ENCODE measurements around the gene FOXK1.
"Not testable (repeated sequence)": the region's sequence is repeated elsewhere in the genome, so short reads cannot be mapped to it uniquely, and the experiment has no call there.

FOXK1 gene

DNA sequence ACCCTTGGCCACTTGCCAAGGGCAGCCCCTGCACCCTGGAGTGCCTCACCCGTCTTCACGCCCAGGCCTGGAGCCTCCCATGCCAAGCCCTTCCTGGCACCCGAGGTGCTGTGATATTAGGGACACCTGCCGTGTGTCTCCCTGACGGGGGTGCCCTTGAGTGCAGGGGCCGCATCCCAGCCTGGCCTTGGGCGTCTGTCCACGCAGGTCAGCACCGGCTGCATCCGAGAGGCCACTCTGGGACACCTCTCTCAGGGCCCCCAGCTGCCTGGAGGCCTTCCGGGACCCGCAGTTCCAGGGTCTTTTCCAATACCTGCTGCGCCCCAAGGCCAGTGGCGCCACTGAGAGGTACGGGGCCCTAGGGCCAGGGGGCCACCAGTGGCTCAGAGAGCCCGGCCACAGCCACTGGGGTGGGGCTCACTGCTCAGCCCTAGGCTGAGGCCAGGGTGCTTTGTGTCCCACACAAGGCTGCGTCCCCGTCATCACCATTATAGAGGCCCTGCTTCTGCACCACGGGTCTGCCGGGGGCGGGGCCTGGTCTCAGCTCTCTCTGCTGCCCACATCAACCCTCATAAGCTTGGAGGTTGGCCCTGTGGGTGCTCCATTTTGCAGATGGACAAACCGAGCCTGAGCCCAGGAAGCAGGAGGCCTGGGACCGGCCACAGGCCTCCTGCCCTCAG, 106.0 kb downstream of the FOXK1 start:
- no peak for DNase-seq

DNA sequence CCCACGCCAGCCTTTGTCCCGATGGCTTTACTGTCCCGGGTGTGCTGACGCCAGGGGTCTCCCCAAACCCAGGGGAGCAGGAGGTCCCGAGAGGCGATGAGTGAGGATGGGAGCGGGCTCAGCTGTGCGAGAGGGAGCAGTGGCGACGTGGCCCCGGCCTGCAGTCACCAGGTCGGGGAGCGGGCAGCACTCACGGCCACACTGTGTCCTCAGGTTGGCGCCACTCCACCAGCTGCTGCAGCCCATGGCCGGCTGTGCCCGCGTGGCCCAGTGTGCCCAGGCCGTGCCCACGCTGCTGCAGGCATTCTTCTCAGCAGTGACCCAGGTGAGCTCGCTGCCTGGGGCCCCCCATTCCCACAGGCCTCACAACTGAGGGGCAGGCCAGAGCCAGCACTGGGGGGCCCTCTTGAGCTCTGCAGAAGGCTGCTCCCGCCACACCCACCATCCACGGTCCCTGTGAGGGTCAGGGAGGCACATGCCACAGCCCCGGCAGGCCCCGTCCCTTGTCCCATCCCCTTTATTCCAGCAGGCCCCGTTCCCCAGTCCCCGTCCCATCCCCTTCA, 106.6 kb downstream of the FOXK1 start:
- DNase-seq = no peak

DNA sequence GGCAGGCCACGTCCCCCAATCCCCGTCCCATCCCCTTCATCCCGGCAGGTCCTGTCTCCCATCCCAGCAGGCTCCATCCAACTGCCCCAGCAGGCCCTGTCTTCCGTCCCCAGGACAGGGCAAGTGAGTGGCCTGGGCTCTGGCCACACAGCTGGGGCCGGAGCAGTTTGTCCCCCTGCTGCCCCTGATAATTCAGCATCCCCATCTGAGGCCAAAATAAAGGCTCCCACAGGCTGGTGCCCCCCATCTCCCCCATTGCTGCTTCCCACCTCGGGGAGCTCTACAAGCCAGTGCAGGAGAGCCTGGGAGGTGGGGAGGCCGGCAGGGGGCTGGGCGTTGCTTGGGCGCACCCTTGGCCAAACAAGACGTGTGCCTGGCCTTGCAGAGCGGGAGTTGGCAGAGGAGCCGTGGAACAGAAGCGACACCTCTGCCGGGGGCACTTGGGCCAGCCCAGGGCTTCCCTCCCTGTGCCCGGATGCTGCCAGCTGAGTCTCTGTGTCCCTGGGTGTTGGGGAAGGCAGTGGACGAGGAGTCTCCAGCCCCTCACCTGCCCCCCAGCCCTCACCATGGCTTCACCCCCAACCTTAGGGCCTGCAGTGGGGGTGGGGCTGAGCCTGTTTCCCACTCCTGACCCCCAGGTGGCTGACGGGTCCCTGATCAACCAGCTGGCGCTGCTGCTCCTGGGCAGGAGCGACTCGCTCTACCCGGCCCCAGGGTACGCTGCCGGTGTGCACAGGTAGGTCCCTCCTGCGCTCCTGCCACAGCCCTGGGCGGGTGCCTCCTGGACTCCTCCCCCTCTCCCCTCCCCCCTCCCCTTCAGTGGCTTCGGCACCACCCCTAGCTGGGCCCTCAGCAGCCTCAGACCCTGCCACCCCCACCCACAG, 107.3 kb downstream of the FOXK1 start:
- DNase-seq = no peak

DNA sequence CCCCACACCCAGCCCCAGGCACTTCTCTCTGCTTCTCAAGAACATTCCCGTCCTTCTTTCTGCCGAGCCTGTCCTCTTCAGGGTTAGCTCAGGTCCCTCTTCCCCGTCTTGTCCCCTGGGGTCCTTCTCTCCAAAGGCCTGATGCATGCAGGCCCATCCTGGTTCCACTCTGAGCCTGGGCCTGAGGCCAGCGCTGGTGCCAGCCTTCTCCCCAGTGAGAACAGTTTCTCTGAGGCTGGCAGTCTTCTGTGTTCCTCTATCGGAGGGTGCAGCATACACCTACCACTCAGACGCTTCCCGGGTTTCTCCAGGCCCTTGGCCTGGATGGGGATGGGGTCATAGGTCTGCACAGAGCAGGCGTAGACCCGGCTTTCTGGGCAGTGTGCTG, 108.0 kb downstream of the FOXK1 start:
- DNase-seq = no peak

DNA sequence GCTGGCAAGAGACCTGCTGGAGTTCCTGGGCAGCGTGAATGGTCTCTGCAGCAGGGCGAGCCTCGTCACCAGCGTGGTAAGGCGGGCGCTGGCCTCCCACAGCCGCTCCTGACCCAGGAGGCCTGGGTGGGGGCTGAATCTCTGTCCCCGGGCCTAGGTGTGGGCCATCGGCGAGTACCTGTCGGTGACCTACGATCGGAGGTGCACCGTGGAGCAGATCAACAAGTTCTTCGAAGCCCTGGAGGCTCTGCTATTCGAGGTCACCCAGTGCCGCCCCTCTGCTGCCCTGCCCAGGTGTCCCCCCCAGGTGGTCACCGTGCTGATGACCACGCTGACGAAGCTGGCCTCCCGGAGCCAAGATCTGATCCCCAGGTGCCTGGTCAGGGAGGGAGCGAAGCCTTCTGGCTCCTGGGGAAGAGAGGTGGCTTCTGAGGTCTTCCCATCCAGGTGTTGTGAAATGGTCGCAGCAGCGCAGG, 108.5 kb downstream of the FOXK1 start:
- no peak for DNase-seq

DNA sequence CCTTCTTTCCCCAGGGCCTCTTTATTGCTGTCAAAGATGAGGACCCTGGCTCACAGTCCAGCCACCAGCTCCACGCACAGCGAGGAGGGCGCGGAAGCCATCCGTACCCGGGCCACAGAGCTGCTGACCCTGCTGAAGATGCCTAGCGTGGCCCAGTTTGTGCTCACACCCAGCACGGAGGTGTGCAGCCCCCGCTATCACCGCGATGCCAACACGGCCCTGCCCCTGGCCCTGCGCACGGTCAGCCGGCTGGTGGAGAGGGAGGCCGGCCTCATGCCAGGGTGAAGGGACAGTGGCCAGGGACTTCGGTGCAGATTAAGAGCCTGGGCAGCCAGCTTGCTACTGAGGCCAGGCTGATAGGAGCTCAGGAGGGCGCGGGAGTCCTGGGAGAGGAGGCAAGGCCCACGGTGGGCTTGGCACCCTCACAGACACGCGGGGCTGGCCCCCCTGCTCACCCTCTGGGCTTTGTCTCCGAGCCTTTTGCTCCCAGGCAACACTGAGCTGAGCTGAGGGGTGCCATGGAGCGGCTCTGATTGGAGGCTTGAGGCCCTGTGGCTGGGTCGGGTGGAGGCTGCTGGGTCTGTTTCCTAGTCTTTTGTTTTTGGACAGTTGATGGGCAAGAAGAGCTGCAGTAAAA, 109.1 kb downstream of the FOXK1 start:
- no peak for DNase-seq

DNA sequence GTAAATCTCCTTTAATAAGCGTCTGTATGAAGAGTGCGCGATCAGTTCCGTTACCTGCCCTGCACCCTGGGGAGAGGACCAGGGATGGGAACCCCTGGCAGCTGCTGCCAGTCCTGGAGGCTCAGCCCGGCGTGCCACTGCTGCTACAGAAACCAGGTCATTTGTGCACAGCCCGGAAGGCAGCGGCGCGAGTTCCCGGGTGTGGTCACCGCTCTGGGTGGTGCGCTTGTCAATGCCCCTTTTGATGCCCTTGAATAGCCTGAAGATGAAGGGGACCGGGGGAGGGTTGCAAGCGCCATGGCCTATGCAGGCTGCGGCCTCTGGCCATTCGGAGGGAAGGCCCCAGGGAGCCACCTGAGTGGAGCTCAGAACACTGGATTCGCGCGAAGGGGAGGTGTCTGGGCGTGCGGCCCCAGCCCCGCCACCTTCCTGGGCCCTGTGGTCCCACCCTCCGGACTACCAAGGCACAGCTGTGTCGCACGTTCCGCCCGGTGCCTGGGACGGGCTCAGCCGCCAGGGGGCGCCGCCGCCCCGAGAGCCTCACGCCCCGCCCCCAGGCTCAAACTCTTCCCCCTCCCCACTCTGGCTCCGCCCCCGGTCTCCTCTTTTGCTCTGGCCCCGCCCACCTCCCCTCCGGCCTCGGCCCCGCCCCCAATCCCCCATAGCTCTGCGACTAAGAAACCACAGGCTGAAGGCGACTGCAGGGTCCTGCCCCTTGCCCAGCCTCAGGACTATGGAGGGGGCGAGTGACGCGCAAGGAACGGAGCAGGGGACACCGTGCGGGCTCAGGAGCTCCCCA, 109.8 kb downstream of the FOXK1 start:
- peak; percentile 77 for DNase-seq

DNA sequence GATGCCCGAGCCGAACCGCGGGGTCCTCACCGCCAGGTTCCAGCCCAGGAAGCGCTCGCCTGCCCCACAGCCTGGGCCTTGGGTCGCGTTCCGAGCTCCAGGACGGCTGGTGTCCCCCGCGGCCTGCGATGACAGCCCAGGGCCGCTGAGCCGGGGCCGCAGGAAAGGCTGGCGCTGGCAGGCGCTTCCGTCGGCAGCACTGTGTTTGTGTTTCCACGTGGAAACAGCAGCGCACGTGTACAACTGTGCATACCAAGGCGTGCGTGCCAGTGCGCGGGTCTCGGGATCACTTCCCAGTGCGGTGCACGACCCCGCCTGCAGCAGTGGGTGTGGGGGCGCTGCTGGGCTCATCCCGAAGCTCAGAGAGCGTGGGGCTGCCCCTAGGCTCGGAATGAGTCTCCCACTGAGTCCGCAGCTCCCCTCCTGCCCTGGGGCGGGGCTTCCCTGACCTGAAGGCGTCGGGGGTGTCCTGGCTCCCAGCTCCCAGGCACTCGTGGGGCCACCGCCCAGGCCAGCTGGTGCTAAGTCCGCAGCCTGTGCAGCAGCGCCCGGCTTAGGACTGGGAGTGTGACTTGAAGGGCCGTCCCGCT, 110.5 kb downstream of the FOXK1 start:
- DNase-seq = no peak

DNA sequence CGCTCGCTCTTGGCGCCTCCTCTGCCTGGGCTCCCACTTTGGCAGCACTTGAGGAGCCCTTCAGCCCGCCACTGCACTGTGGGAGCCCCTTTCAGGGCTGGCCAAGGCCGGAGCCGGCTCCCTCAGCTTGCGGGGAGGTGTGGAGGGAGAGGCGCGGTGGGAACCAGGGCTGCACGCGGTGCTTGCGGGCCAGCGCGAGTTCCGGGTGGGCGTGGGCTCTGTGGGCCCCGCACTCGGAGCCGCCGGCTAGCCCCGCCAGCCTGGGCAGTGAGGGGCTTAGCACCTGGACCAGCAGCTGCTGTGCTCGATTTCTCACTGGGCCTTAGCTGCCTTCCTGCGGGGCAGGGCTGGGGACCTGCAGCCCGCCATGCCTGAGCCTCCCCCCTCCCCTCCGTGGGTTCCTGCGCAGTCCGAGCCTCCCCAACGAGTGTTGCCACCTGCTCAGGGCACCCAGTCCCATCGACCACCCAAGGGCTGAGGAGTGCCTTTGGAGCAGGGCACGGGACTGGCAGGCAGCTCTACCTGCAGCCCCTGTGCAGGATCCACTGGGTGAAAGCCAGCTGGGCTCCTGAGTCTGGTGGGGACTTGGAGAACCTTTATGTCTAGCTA, 111.4 kb downstream of the FOXK1 start:
- DNase-seq = not testable (repeated sequence)

DNA sequence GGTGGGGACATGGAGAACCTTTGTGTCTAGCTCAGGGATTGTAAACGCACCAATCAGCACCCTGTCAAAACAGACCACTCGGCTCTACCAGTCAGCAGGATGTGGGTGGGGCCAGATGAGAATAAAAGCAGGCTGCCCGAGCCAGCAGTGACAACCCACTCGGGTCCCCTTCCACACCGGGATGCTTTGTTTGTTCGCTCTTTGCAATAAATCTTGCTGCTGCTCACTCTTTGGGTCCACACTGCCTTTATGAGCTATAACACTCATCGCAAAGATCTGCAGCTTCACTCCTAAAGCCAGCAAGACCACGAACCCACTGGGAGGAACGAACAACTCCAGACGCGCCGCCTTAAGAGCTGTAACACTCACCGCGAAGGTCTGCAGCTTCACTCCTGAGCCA, 112.1 kb downstream of the FOXK1 start:
- DNase-seq = not testable (repeated sequence)

DNA sequence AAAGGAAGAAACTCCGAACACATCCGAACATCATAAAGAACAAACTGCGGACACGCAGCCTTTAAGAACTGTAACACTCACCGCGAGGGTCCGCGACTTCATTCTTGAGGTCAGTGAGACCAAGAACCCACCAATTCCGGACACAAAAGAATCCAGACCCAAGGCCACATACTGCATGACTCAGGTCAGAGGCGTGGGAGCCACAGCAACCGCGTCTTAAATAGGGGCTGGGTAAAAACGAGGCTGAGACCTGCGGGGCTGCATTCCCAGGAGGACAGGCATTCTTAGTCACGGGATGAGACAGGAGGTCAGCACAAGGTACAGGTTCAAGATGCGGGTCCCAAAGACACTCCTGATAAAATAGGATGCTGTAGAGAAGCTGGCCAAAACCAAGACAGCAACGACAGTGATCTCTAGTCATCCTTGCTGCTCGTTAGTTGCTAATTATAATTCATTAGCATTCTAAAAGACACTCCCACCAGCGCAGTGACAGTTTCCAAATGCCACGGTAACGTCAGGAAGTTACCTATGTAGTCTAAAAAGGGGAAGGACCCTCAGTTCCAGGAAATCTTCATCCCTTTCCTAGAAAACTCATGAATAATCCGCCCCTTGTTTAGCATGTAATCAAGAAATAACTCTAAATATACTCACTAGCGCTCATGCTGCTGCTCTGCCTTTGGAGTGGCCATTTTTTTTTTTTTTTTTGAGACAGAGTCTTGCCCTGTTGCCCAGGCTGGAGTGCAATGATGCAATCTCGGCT, 112.7 kb downstream of the FOXK1 start:
- DNase-seq = no peak

DNA sequence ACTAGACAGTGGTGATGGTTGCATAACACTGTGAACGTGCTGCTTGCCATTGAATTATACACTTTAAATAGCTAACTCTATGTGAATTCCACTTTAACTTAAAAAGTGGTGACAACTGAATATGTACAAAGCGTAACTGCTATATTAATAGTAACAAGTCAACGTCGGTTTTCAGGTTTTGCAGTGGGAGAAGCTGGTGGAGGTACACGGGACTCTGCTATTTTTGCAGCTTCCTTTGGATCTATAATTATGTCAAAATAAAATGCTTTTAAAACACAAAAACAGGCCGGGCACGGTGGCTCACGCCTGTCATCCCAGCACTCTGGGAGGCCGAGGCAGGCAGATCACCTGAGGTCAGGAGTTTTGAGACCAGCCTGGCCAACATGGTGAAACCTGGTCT, 114.4 kb downstream of the FOXK1 start:
- no peak for DNase-seq

DNA sequence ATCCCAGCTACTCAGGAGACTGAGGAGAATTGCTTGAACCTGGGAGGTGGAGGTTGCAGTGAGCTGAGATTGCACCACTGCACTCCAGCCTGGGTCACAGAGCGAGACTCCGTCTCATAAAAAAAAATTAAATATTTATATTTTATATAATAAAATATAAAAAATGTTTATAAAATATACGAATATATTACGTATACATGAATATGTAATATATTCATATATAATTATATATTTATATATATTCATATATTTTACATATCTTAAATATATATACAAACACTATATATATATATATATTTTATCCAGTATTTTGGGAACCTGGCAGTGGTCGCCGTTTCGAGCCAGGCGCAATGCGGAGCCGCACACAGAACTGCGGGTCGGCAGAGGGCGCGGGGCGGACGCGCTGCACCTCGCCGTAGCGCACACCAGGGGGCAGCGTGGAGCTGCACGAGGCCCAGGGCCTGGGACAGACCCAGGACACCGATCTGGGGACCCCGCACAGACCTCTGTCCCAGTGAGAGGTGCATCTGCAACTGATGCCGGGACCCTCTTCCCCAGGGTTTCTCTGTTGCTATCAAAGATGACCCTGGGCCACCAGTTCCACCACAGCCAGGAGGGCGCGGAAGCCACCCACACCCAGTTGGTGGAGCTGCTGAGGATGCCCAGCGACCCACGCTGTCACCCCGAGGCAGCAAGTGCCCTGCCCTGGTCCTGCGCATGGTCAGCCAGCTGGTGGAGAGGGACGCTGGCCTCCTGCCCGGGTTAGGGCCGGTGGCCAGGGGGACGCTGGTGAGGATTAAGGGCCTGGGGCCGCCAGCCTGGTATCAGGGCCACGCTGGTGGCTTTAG, 116.0 kb downstream of the FOXK1 start:
- DNase-seq = peak; percentile 49

DNA sequence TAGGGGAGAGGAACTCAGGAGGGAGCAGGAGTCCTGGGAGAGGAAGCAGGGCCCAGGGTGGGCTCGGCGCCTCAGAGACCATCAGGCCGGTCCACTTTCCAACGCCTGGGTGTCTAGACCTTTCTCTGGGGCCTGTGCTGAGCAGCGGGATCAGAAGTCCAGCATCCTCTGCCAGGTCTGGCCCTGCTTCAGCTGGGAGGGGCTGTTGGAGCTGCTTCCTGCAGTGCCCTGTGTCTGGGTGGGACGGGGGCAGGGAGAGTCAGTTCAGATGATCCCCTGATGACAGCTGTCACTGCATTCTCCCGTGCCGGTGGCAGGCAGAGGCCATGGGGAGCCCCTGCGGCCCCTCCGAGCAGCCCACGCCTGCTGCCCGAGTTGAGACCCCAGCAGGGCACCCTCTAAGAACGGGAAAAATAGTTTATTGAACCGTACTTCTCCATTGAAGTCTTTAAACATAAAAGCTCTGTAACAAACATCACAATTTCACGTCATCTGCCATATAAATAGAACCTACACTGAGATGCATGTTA, 116.7 kb downstream of the FOXK1 start:
- no peak for DNase-seq

DNA sequence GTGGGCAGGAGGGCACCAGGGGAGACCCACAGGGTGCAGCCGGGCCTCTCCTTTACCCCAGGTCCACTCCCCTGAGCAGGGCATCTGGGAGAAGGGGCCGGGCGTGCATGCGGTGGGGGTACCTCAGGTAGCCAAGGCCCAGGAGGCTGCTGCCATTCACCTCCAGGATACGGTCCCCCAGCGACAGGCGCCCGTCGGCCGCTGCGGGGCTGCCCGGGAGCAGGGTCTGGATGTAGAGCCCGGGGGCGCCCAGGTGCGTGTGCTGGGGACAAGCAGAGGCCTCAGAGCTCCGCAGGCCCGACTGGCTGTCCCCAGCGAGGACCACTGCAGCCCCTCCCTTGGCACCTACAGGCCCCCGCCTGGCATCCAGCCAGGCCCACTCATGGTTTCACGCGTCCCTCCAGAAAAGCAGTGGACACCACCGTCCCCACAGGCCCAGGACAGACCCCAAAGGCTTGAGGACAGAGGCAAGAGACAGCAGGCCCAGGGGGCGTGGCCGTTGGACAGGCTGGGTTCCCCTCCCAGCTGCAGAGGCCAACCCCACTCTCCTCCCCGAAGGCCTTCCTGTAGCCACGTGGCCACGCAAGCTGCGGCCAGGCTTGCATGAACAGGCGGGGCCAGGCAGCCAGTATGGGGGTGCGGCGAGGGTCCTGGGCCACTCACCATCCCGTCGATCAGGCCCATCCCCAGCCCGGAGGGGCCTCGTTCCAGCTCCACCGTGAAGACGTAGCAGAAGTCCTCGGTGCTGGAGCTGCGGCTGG, 117.6 kb downstream of the FOXK1 start:
- DNase-seq = no peak

DNA sequence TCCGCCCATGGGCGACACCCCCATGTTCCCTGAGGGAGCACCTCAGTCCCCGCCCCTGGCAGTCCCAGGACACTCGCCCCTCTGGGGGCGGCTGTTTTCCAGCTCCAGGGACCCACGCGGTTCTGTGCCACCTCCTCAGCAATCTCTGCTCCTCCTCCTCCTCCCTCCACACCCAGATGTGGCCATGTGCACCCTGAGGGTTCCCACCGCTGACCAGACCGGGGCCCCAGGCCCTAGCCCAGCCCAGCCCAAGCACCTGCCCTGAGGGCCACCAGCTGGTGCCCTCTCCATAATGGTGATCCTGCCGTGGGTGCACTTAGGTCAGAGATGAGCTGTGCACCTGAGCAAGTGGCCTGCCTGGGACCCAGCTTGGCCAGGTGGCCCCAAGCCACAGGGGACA, 118.4 kb downstream of the FOXK1 start:
- no peak for DNase-seq

DNA sequence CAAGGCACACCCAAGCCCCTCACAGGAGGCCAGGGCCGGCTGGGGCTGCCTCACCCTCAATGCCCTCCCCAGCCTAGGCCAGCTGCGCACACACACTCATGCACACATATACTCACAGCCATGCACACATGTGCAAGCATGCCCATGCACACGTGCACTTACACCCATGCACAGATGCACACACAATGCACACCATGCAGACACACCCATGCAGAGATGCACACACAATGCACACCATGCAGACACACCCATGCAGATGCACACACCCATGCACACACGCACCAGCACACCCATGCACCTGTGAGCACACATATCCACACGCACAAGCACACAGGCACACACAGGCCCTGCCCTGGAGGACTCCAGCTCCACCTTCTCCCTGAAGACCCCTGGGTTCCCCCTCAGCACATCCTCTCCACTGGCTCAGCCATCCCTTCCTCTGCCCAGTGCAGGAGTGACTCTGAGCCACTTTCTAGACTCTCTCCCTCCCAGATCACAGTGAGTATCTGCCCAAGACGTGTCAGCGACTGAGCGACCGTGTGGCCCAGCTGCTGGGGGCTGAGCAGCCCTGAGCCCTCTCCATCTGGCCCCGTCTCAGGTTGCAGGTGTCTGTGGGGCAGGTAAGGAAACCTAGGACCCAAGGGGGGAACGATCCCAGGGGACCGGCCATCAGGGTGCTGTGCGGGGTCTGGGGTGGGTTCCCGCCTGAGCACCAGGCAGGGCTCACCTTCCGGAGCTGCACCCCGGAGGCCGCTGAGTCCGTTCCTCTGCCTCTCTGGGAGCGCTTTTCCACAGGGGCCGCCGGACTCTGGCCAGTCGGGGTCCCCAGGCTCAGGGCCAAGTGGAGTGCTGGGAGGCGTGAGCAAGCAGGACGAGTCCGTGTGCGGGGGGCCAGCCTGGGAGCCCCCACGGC, 119.1 kb downstream of the FOXK1 start:
- no peak for DNase-seq

DNA sequence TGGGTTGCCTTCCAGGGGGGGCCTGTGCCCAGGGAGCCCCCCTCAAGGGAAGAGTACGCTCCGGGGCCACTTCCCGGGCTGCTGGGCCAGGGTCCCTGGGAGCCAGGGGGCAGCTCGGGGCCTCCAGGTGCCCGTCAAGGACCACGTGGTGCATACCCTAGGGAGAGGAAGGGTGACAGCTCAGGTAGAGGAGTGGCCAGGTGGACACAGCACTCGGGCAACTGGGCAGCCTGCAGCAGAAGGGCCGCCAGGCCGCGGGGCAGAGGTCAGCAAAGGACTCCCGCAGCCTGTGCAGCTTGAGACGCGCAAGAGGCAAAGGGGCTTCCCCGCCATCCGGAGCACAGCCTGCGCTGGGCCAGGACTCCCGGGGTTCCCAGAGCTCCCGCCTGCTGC, 119.7 kb downstream of the FOXK1 start:
- no peak for DNase-seq
